IMR-90 (cell line): ENCODE data around the gene TNFSF12. TPM values are rescaled to one million over a fixed set of nuclear protein-coding genes. Genes with fewer than 3 reads are reported as not detected.
A peak's percentile ranks its signal among the peaks of the same experiment; 100 is the strongest.

Experiments
- ATAC-seq: fragments of 200-7000 bp; cut with Tn5 transposase; 2 replicates; pipeline ENCODE4 v1.9.1; 2020; ENCODE audit warnings: low read depth, mild to moderate bottlenecking, moderate library complexity
- BruUV-seq: library from RNA; stranded (reverse); fragments of 400-500 nt; replicated peaks from 2 replicates; lab custom pipeline; 2021; lab: Mats Ljungman, UMichigan
- CTCF ChIA-PET: fragments of 300-600 bp; formaldehyde crosslinking; extraction: SDS; loops from one replicate; lab custom pipeline; 2021; ENCODE audit warnings: antibody characterized with exemption; lab: Yijun Ruan, JAX
- POLR2A ChIA-PET: fragments of 300-600 bp; sonication (Branson Sonifier 250); formaldehyde crosslinking; loops from one replicate; lab custom pipeline; 2022; ENCODE audit warnings: antibody characterized with exemption; ENCODE audit not compliant: unreplicated experiment; lab: Charles Lee
- DNase-seq: peaks from one replicate; pipeline ENCODE4 v3.0.0; 2013
- H2AFZ ChIP-seq: replicated peaks from 2 replicates; pipeline ENCODE3; 2013; ENCODE audit warnings: low read length, mild to moderate bottlenecking; ENCODE audit not compliant: poor library complexity
- H2AK5ac ChIP-seq: 2 replicates; pipeline ENCODE4 v1.6.1; 2013; ENCODE audit warnings: low read depth, low read length, inconsistent platforms
- H2AK9ac ChIP-seq: replicated peaks from 2 replicates; pipeline ENCODE3; 2013; ENCODE audit warnings: mild to moderate bottlenecking, low read depth, low read length, moderate library complexity; ENCODE audit not compliant: poor library complexity
- H2BK120ac ChIP-seq: 2 replicates; pipeline ENCODE4 v1.6.1; 2013; ENCODE audit warnings: low read depth, low read length, inconsistent platforms
- H2BK15ac ChIP-seq: 3 replicates; pipeline ENCODE4 v1.6.1; 2013; ENCODE audit warnings: low read depth, low read length, inconsistent platforms
- H2BK20ac ChIP-seq: 2 replicates; pipeline ENCODE4 v1.6.1; 2013; ENCODE audit warnings: low read depth, mild to moderate bottlenecking, inconsistent platforms, low read length, moderate library complexity
- H2BK5ac ChIP-seq: 2 replicates; pipeline ENCODE4 v1.6.1; 2013; ENCODE audit warnings: mild to moderate bottlenecking, low read depth, low read length, inconsistent platforms; ENCODE audit not compliant: poor library complexity, severe bottlenecking
- H3K14ac ChIP-seq: replicated peaks from 2 replicates; pipeline ENCODE4 v1.6.1; 2013; ENCODE audit warnings: low read depth, low read length, inconsistent platforms
- H3K18ac ChIP-seq: 2 replicates; pipeline ENCODE4 v1.6.1; 2013; ENCODE audit warnings: low read depth, low read length, control low read depth
- H3K23ac ChIP-seq: 2 replicates; pipeline ENCODE4 v1.6.1; 2013; ENCODE audit warnings: low read depth, low read length, inconsistent platforms
- H3K27ac ChIP-seq: 2 replicates; pipeline ENCODE4 v1.5.1; 2013; ENCODE audit warnings: mild to moderate bottlenecking, control low read depth, low read length; ENCODE audit not compliant: insufficient read depth
- H3K27me3 ChIP-seq: 2 replicates; pipeline ENCODE4 v1.6.1; 2013; ENCODE audit warnings: low read length; ENCODE audit not compliant: control insufficient read depth, insufficient read depth
- H3K36me3 ChIP-seq: 2 replicates; pipeline ENCODE4 v1.6.1; 2013; ENCODE audit warnings: low read length, mixed read lengths; ENCODE audit not compliant: control insufficient read depth, insufficient read depth
- H3K4ac ChIP-seq: 2 replicates; pipeline ENCODE4 v1.6.1; 2013; ENCODE audit warnings: low read depth, low read length, inconsistent platforms
- H3K4me1 ChIP-seq: 2 replicates; pipeline ENCODE4 v1.6.1; 2013; ENCODE audit warnings: low read length, mixed read lengths; ENCODE audit not compliant: control insufficient read depth, insufficient read depth
- H3K4me2 ChIP-seq: 2 replicates; pipeline ENCODE4 v1.6.1; 2013; ENCODE audit warnings: low read depth, mild to moderate bottlenecking, control low read depth, low read length, moderate library complexity
- H3K4me3 ChIP-seq: 2 replicates; pipeline ENCODE4 v1.5.1; 2013; ENCODE audit warnings: low read depth, mild to moderate bottlenecking, control low read depth, low read length, moderate library complexity; ENCODE audit not compliant: insufficient read depth
- H3K56ac ChIP-seq: 2 replicates; pipeline ENCODE4 v1.6.1; 2013; ENCODE audit warnings: low read length, inconsistent platforms; ENCODE audit not compliant: insufficient read depth; ENCODE audit errors: extremely low read depth
- H3K79me1 ChIP-seq, 2 experiments: 2 replicates each; pipeline ENCODE4 v1.6.1; 2013; ENCODE audit warnings: low read length in 2 of 2, inconsistent platforms in 1 of 2, low read depth in 1 of 2
- H3K9ac ChIP-seq: 2 replicates; pipeline ENCODE4 v1.6.1; 2013; ENCODE audit warnings: low read depth, low read length, control low read depth
- H3K9me1 ChIP-seq: 2 replicates; pipeline ENCODE4 v1.6.1; 2013; ENCODE audit warnings: low read length, inconsistent platforms; ENCODE audit not compliant: insufficient read depth
- H3K9me3 ChIP-seq: 2 replicates; pipeline ENCODE4 v1.6.1; 2013; ENCODE audit warnings: low read length; ENCODE audit not compliant: control insufficient read depth, insufficient read depth
- H4K20me1 ChIP-seq: 2 replicates; pipeline ENCODE4 v1.6.1; 2013; ENCODE audit warnings: low read length, inconsistent platforms; ENCODE audit not compliant: insufficient read depth
- H4K5ac ChIP-seq: 2 replicates; pipeline ENCODE4 v1.6.1; 2013; ENCODE audit warnings: mild to moderate bottlenecking, low read depth, low read length, control low read depth
- H4K8ac ChIP-seq, 2 experiments: 2 replicates each; pipeline ENCODE4 v1.6.1; 2013; ENCODE audit warnings: low read depth in 2 of 2, low read length in 2 of 2, control low read depth in 1 of 2, inconsistent platforms in 1 of 2
- H4K91ac ChIP-seq: 2 replicates; pipeline ENCODE4 v1.6.1; 2013; ENCODE audit warnings: low read depth, low read length, inconsistent platforms; ENCODE audit not compliant: insufficient read depth
- BHLHE40 ChIP-seq: fragments of 150-350 bp; IDR thresholded peaks from 2 replicates; pipeline ENCODE4 v1.6.1; 2016; ENCODE audit warnings: mild to moderate bottlenecking, low read depth, low read length
- CEBPB ChIP-seq: IDR thresholded peaks from 2 replicates; pipeline ENCODE4 v1.6.1; 2012; ENCODE audit warnings: low read depth, low read length, improper control_type of control experiment
- MAZ ChIP-seq: IDR thresholded peaks from 2 replicates; pipeline ENCODE4 v1.6.1; 2012; ENCODE audit warnings: low read depth, mild to moderate bottlenecking, low read length, improper control_type of control experiment, moderate library complexity, borderline replicate concordance
- MXI1 ChIP-seq: IDR thresholded peaks from 2 replicates; pipeline ENCODE4 v1.6.1; 2012; ENCODE audit warnings: low read depth, mild to moderate bottlenecking, low read length, moderate library complexity, borderline replicate concordance
- RFX5 ChIP-seq: IDR thresholded peaks from 2 replicates; pipeline ENCODE4 v1.8.0; 2012; ENCODE audit warnings: low read depth, mild to moderate bottlenecking, low read length, moderate library complexity
- WGBS, 2 experiments: methylation state at CpG; one replicate each; pipeline versions ENCODE4 v1.1.5 to v1.1.7; 2013; ENCODE audit warnings: missing lambda C conversion rate in 2 of 2; ENCODE audit not compliant: insufficient read length in 1 of 2; ENCODE audit errors: extremely low coverage in 2 of 2; 5-methylcytosine and 5-hydroxymethylcytosine counted together
- dilution Hi-C: fragments of 300-500 bp; cut with HindIII; formaldehyde crosslinking; loops from one replicate; pipeline ENCODE4 v1.14.3; 2018; ENCODE audit warnings: low sequenced_read_pairs; ENCODE audit not compliant: unreplicated experiment
- in situ Hi-C: fragments of 300-500 bp; cut with MboI; formaldehyde crosslinking; loops from 3 replicates; pipeline ENCODE4 v1.14.3; 2019; ENCODE audit warnings: low sequenced_read_pairs, inconsistent platforms, mixed read lengths
- intact Hi-C: fragments of 100-400 bp; cut with micrococcal nuclease; formaldehyde crosslinking; loops from 2 replicates; pipeline ENCODE4 v1.10.0; 2022
- polyA plus RNA-seq, 3 experiments: library from polyadenylated mRNA; depleted of rRNA; stranded (reverse); fragments of >200 nt; gene quantifications; 2 replicates each; pipeline ENCODE4 v1.2.3, GENCODE V29; 2012; ENCODE audit warnings: low replicate concordance in 1 of 3
- total RNA-seq: library from RNA; depleted of rRNA; stranded (reverse); fragments of >200 nt; gene quantifications from 2 replicates; pipeline ENCODE4 v1.2.3, GENCODE V29; 2012
- TF ChIP-seq, protein P1 (sequence below): fragments of 150-350 bp; IDR thresholded peaks from 2 replicates; pipeline ENCODE4 v1.6.1; 2017; ENCODE audit warnings: mild to moderate bottlenecking, antibody characterized with exemption, low read length, low read depth

Gene TNFSF12
- total and polyA plus RNA-seq, 2 of the 4 experiments (the other 2 are of a cell fraction) = 2.7 to 22.0 TPM

- TF ChIP-seq RFX5 (no peak), CEBPB (no peak)
These were observed 12.2 kb downstream of the TNFSF12 start (continued) for GRCh38 chr17:7561028-7561575.

DNA sequence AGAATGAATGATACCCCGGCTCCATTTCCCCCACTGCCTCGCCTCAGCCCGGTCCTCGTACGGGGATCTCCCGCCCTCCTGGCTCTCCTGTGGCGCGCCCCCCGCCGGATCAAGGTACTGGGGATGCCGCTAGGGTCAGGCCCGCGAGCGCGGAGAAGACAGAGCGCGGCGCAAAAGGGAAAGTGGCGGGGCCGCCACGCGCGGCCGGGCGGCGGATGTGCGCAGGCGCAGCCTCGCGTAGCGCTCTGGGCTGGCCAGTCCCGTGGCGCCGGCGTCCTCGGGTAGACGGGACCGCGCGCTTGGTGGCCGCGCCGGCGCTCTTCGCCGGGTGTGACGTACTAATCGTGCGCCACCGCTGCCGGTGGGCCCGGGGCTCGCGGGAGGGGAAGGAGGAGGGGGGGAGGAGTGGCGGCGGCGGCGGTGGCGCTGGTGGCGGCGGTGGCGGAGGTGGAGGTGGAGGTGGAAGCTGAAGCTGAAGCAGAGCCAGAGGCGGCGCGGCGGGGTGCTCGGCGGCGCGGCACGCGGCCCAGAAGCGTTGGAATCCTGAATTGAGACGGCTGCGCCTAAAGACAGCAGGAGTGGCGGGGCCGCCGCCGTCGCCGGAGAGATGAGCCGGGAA, 12.8 kb downstream of the TNFSF12 start, which contains the start of gene SENP3:
Gene SENP3, plus strand, starts transcription at position 331 of the 619 bp plus-strand sequence. CDS start 1,158 bp downstream, outside the sequence.
- POLR2A ChIA-PET = interaction anchor here (1.1 kb wide), 1 partner anchor 22 kb away, joined by 3 read pairs; no protein-coding TSS in a partner anchor
- Histone ChIP-seq H3K9ac (peak within 1 kb of the TSS; percentile 75), H3K9me1 (no peaks in the 10 kb centered on the region), H3K18ac (no peak within 1 kb of the TSS), H2BK120ac (no peak within 1 kb of the TSS), H3K23ac (peak within 1 kb of the TSS; percentile 39; the same call in 1 of the 2 replicates), H3K4ac (peak within 1 kb of the TSS; percentile 79), H2AK5ac (peak within 1 kb of the TSS; percentile 98), H3K4me3 (peak within 1 kb of the TSS; percentile 79), H3K56ac (peak within 1 kb of the TSS; percentile 68; the same call in 1 of the 2 replicates), H3K79me1 (peaks cover 25 to 30% of the 10 kb centered on the region in 2 experiments), H3K4me2 (peak within 1 kb of the TSS; percentile 98), H4K8ac (peak within 1 kb of the TSS; percentile 73 to 91), H3K14ac (peak within 1 kb of the TSS; percentile 70; the same call in 1 of the 2 replicates), H2AFZ (peak within 1 kb of the TSS; percentile 99), H4K5ac (peak within 1 kb of the TSS; percentile 19), H4K91ac (peak within 1 kb of the TSS; percentile 54), H3K27me3 (no peaks in the 10 kb centered on the region), H2BK20ac (no peak within 1 kb of the TSS), H4K20me1 (no peaks in the 10 kb centered on the region), H3K36me3 (peaks cover 20% of the 10 kb centered on the region), H2BK15ac (peak within 1 kb of the TSS; percentile 51; the same call in 1 of the 3 replicates), H3K9me3 (no peaks in the 10 kb centered on the region), H3K4me1 (peaks cover 9% of the 10 kb centered on the region), H2AK9ac (peak within 1 kb of the TSS; percentile 100), H2BK5ac (peak within 1 kb of the TSS; percentile 61), H3K27ac (peak within 1 kb of the TSS; percentile 84)
- BruUV-seq = no TSS peak
- dilution Hi-C loops (no loop called here), in situ Hi-C loops (no loop called here), intact Hi-C loops (loop anchor here (1.0 to 10.0 kb wide), 8 partner anchors 47 to 517 kb away; partner anchors contain the start of genes KCTD11, NEURL4, POLR2A and SLC16A11)
- WGBS, 2 experiments = 0% methylated on average over 45 of the region's 82 CpGs; no CpG with 5 or more reads in 1 of the 2 experiments
- TF ChIP-seq MXI1 (peak; percentile 82; the same call in 1 of the 2 replicates), CEBPB (no peak), BHLHE40 (0 out of 2 replicates have a peak, but pooled peaks have one; percentile 15), MAZ (peak; percentile 82; the same call in 1 of the 2 replicates)
- TF ChIP-seq, protein P1, sequence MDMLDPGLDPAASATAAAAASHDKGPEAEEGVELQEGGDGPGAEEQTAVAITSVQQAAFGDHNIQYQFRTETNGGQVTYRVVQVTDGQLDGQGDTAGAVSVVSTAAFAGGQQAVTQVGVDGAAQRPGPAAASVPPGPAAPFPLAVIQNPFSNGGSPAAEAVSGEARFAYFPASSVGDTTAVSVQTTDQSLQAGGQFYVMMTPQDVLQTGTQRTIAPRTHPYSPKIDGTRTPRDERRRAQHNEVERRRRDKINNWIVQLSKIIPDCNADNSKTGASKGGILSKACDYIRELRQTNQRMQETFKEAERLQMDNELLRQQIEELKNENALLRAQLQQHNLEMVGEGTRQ = peak; percentile 47; the same call in 1 of the 2 replicates
- DNase-seq (peak; percentile 88), ATAC-seq (peak; percentile 90)
- CTCF ChIA-PET = interaction anchor here (1.1 to 2.8 kb wide), 6 partner anchors 10 to 206 kb away, joined by 3 to 24 read pairs (median 10); partner anchors contain the start of gene TMEM95
